OCI-LY7 (cell line): Measurements from ENCODE around the gene CYP2B6.

Experiments
- CTCF ChIP-seq: fragments of 200-600 bp; sonication (generic); conservative IDR thresholded peaks from 2 replicates; pipeline ENCODE4 v1.5.1; 2014; ENCODE audit warnings: mild to moderate bottlenecking, antibody characterized with exemption, low read length, moderate library complexity, mixed read lengths
- EZH2phosphoT487 ChIP-seq: fragments of 200-600 bp; sonication (generic); IDR thresholded peaks from 2 replicates; pipeline ENCODE4 v1.6.1; 2018; ENCODE audit warnings: low read depth, borderline replicate concordance, mild to moderate bottlenecking, mixed run types, antibody characterized with exemption, low read length, moderate library complexity, mixed read lengths

DNA sequence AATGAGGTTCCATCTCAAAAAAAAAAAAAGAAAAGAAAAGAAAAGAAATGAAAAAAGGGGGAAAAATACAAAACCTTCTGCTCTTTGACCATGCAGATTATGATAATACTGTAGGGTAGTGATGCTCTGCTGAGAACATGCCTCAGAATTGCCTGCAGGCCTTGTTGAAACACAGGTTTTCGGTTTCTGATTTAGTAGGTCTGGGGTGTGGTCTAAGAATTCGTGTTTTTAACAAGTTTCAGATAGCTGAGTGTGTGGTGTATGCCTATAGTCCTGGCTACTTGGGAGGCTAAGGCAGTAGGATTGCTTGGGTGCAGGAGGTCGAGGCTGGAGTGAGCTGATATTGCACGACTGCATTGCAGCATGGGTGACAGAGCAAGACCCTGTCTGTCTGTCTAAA lies 14.9 kb upstream of the CYP2B6 start:
- TF ChIP-seq CTCF: no peak
- no peak for TF ChIP-seq EZH2phosphoT487
